Activated gamma-delta T cell treated with anti-CD3 and anti-CD28 coated beads, Interleukin-2, amount 50 U/mL, for 16 hours (primary cell): ENCODE results near the gene KLHDC7B.
A peak's percentile ranks its signal among the peaks of the same experiment; 100 is the strongest.
"Not testable (repeated sequence)": the region's sequence is repeated elsewhere in the genome, so short reads cannot be mapped to it uniquely, and the experiment has no call there.

ENCODE experiments used
- DNase-seq: peaks from one replicate; pipeline ENCODE4 v3.0.0-alpha.2; 2020; ENCODE audit warnings: low read depth

Gene KLHDC7B

GRCh38 chr22:50517495-50518260 lies 28.0 kb upstream of the KLHDC7B start:
- DNase-seq: no peak

- DNase-seq: no peak
Measured at GRCh38 chr22:50518606-50519005, 27.1 kb upstream of the KLHDC7B start.

- no peak for DNase-seq
Measured at GRCh38 chr22:50519151-50519550, 26.5 kb upstream of the KLHDC7B start.

GRCh38 chr22:50520184-50520583 lies 25.5 kb upstream of the KLHDC7B start:
- not testable (repeated sequence) for DNase-seq

- DNase-seq: no peak
Measured at GRCh38 chr22:50520826-50521453, 24.8 kb upstream of the KLHDC7B start.

- DNase-seq: no peak
Measured at GRCh38 chr22:50521710-50522109, 24.0 kb upstream of the KLHDC7B start.

- no peak for DNase-seq
Measured at GRCh38 chr22:50522208-50522805, 23.4 kb upstream of the KLHDC7B start.

- no peak for DNase-seq
Measured at GRCh38 chr22:50522806-50523438, 22.8 kb upstream of the KLHDC7B start.

GRCh38 chr22:50523458-50523805 lies 22.3 kb upstream of the KLHDC7B start:
- no peak for DNase-seq

- DNase-seq: no peak
Measured at GRCh38 chr22:50523806-50524675, 21.7 kb upstream of the KLHDC7B start.

- DNase-seq: no peak
Measured at GRCh38 chr22:50524676-50525103, 21.0 kb upstream of the KLHDC7B start.

GRCh38 chr22:50525104-50525857 lies 20.4 kb upstream of the KLHDC7B start, which contains the start of gene SCO2:
Gene SCO2, minus strand, starts transcription at chr22:50525598. Its CDS starts 1,187 bp downstream, at chr22:50524411.
- DNase-seq: peak; percentile 97

GRCh38 chr22:50525858-50526107 lies 19.9 kb upstream of the KLHDC7B start:
- DNase-seq: no peak

- DNase-seq: peak; percentile 65
Measured at GRCh38 chr22:50526108-50526833, 19.4 kb upstream of the KLHDC7B start.

- no peak for DNase-seq
Measured at GRCh38 chr22:50526834-50527801, 18.6 kb upstream of the KLHDC7B start.

GRCh38 chr22:50527921-50528681 lies 17.6 kb upstream of the KLHDC7B start:
- DNase-seq: no peak

- DNase-seq: no peak
Measured at GRCh38 chr22:50528682-50529415, 16.9 kb upstream of the KLHDC7B start.

GRCh38 chr22:50529416-50529896 lies 16.2 kb upstream of the KLHDC7B start:
- DNase-seq: no peak
